Neuronal stem cell (in vitro differentiated cells): ENCODE results near the gene NUMA1.

Source experiments
- DNase-seq: peaks from one replicate; pipeline ENCODE4 v3.0.0-alpha.2; 2013; ENCODE audit warnings: low spot score
- H2AFZ ChIP-seq: one replicate; pipeline ENCODE4 v1.6.1; 2013; ENCODE audit warnings: mild to moderate bottlenecking, low read length, inconsistent platforms
- H2AK5ac ChIP-seq: 2 replicates; pipeline ENCODE4 v1.6.1; 2013; ENCODE audit warnings: low read depth, mild to moderate bottlenecking, inconsistent platforms, low read length, moderate library complexity, mixed read lengths
- H2BK120ac ChIP-seq: 2 replicates; pipeline ENCODE4 v1.6.1; 2013; ENCODE audit warnings: low read depth, mild to moderate bottlenecking, inconsistent platforms, low read length, moderate library complexity, mixed read lengths
- H2BK12ac ChIP-seq: one replicate; pipeline ENCODE4 v1.6.1; 2013; ENCODE audit warnings: low read length, inconsistent platforms
- H2BK15ac ChIP-seq: 2 replicates; pipeline ENCODE4 v1.6.1; 2013; ENCODE audit warnings: mild to moderate bottlenecking, low read length, inconsistent platforms, mixed read lengths
- H2BK5ac ChIP-seq: one replicate; pipeline ENCODE4 v1.6.1; 2013; ENCODE audit warnings: inconsistent platforms, mild to moderate bottlenecking, low read length, moderate library complexity
- H3K14ac ChIP-seq: one replicate; pipeline ENCODE4 v1.6.1; 2013; ENCODE audit warnings: low read length, inconsistent platforms
- H3K18ac ChIP-seq: 2 replicates; pipeline ENCODE4 v1.6.1; 2013; ENCODE audit warnings: low read length, inconsistent platforms
- H3K23ac ChIP-seq: 2 replicates; pipeline ENCODE4 v1.6.1; 2013; ENCODE audit warnings: low read depth, mild to moderate bottlenecking, mixed read lengths, low read length, inconsistent platforms; ENCODE audit not compliant: poor library complexity
- H3K27ac ChIP-seq: replicated peaks from 3 replicates; pipeline ENCODE4 v1.5.1; 2013; ENCODE audit warnings: low read length, inconsistent platforms
- H3K27me3 ChIP-seq, 3 experiments: 2 replicates each; pipeline ENCODE4 v1.6.1; 2013; ENCODE audit warnings: low read length in 3 of 3, mild to moderate bottlenecking in 2 of 3, inconsistent platforms in 1 of 3, low read depth in 1 of 3, mixed read lengths in 1 of 3, moderate library complexity in 1 of 3; ENCODE audit not compliant: control insufficient read depth in 3 of 3, insufficient read depth in 3 of 3
- H3K36me3 ChIP-seq, 2 donors: replicated peaks in 1 of 2; 2 replicates each; pipeline ENCODE4 v1.6.1; 2013; ENCODE audit warnings: low read length in 2 of 2; ENCODE audit not compliant: control insufficient read depth in 2 of 2, insufficient read depth in 2 of 2
- H3K4ac ChIP-seq: 2 replicates; pipeline ENCODE4 v1.6.1; 2013; ENCODE audit warnings: inconsistent platforms, mild to moderate bottlenecking, low read length, moderate library complexity
- H3K4me1 ChIP-seq, 2 donors: 1 replicate in 1 of 2; 2 replicates in 1 of 2; pipeline ENCODE4 v1.6.1; 2013; ENCODE audit warnings: low read length in 2 of 2, low read depth in 1 of 2; ENCODE audit not compliant: control insufficient read depth in 2 of 2, insufficient read depth in 1 of 2
- H3K4me2 ChIP-seq: one replicate; pipeline ENCODE4 v1.6.1; 2013; ENCODE audit warnings: mild to moderate bottlenecking, low read length, inconsistent platforms; ENCODE audit not compliant: insufficient read depth, poor library complexity, severe bottlenecking
- H3K4me3 ChIP-seq, 2 donors: 2 replicates each; pipeline ENCODE4 v1.5.1; 2013; ENCODE audit warnings: low read length in 2 of 2, mild to moderate bottlenecking in 2 of 2, inconsistent platforms in 1 of 2, moderate library complexity in 1 of 2
- H3K79me1 ChIP-seq: one replicate; pipeline ENCODE4 v1.6.1; 2013; ENCODE audit warnings: low read depth, mild to moderate bottlenecking, inconsistent platforms, low read length, moderate library complexity
- H3K9ac ChIP-seq: one replicate; pipeline ENCODE4 v1.6.1; 2013; ENCODE audit warnings: mild to moderate bottlenecking, low read depth, low read length, inconsistent platforms; ENCODE audit not compliant: poor library complexity
- H3K9me3 ChIP-seq, 2 donors: replicated peaks in 1 of 2; 2 replicates each; pipeline versions ENCODE3 to v1.6.1; 2013; ENCODE audit warnings: low read length in 2 of 2, mild to moderate bottlenecking in 2 of 2, inconsistent platforms in 1 of 2, low read depth in 1 of 2, mixed read lengths in 1 of 2, moderate library complexity in 1 of 2; ENCODE audit not compliant: control insufficient read depth in 2 of 2, insufficient read depth in 1 of 2
- H4K8ac ChIP-seq: one replicate; pipeline ENCODE4 v1.6.1; 2013; ENCODE audit warnings: low read depth, mild to moderate bottlenecking, inconsistent platforms, low read length, moderate library complexity
- H4K91ac ChIP-seq: one replicate; pipeline ENCODE4 v1.6.1; 2013; ENCODE audit warnings: low read length, low read depth, mild to moderate bottlenecking, inconsistent platforms; ENCODE audit not compliant: poor library complexity
- WGBS, 2 donors: extraction: QIAGEN DNeasy Blood & Tissue Kit; methylation state at CpG; one replicate each; pipeline ENCODE4 v1.1.7; 2013; ENCODE audit warnings: missing lambda C conversion rate in 2 of 2, mixed read lengths in 1 of 2; ENCODE audit not compliant: insufficient read length in 2 of 2, insufficient replicate concordance in 1 of 2; ENCODE audit errors: extremely low coverage in 2 of 2; 5-methylcytosine and 5-hydroxymethylcytosine counted together

NUMA1 gene

GRCh38 chr11:72070491-72070890 lies 9.9 kb downstream of the NUMA1 start:
- Histone ChIP-seq H2BK5ac (no peak overlapping the region), H2BK120ac (no peak overlapping the region), H3K23ac (no peak overlapping the region), H4K91ac (no peak overlapping the region), H2AK5ac (no peak overlapping the region), H3K18ac (no peak overlapping the region), H3K9me3 (no peaks in the 10 kb centered on the region), H3K27ac (no peak overlapping the region), H3K79me1 (peaks cover 11% of the 10 kb centered on the region), H3K36me3 (peaks cover 6 to 48% of the 10 kb centered on the region in 2 donors), H3K4me3 (no peak overlapping the region), H3K4me2 (no peak overlapping the region), H3K14ac (no peak overlapping the region), H2BK12ac (no peak overlapping the region), H3K9ac (no peak overlapping the region), H3K4ac (no peak overlapping the region), H4K8ac (no peak overlapping the region), H3K27me3 (no peaks in the 10 kb centered on the region), H2BK15ac (no peak overlapping the region), H3K4me1 (peaks cover 12 to 20% of the 10 kb centered on the region in 2 donors), H2AFZ (no peak overlapping the region)
- no CpG with 5 or more reads among the region's 7 CpGs for WGBS, 2 donors
- no peak for DNase-seq

- Histone ChIP-seq H3K23ac (no peak overlapping the region), H3K4me3 (no peak overlapping the region), H4K91ac (no peak overlapping the region), H2BK15ac (no peak overlapping the region), H3K27ac (no peak overlapping the region), H3K79me1 (peaks cover 10% of the 10 kb centered on the region), H3K4me2 (no peak overlapping the region), H2BK12ac (no peak overlapping the region), H3K18ac (no peak overlapping the region), H3K9ac (no peak overlapping the region), H2AK5ac (no peak overlapping the region), H3K14ac (no peak overlapping the region), H3K27me3 (no peaks in the 10 kb centered on the region), H2BK120ac (no peak overlapping the region), H4K8ac (no peak overlapping the region), H3K36me3 (peaks cover 6 to 50% of the 10 kb centered on the region in 2 donors), H2AFZ (no peak overlapping the region), H3K4me1 (peaks cover 12 to 20% of the 10 kb centered on the region in 2 donors), H2BK5ac (no peak overlapping the region), H3K9me3 (no peaks in the 10 kb centered on the region), H3K4ac (no peak overlapping the region)
- WGBS, 2 donors, result no CpG with 5 or more reads among the region's 2 CpGs
- no peak for DNase-seq
These were observed 10.5 kb downstream of the NUMA1 start for GRCh38 chr11:72069787-72070251.

- peaks cover 10% of the 10 kb centered on the region for H3K79me1 ChIP-seq
- no peak overlapping the region for H2AFZ ChIP-seq
- H3K36me3 ChIP-seq, result peaks cover 6 to 52% of the 10 kb centered on the region in 2 donors
- no peaks in the 10 kb centered on the region for H3K9me3 ChIP-seq
- H4K8ac ChIP-seq, result no peak overlapping the region
- H3K27ac ChIP-seq, result no peak overlapping the region
- H3K14ac ChIP-seq, result no peak overlapping the region
- H3K23ac ChIP-seq, result no peak overlapping the region
- no peaks in the 10 kb centered on the region for H3K27me3 ChIP-seq
- DNase-seq, result no peak
- no peak overlapping the region for H3K9ac ChIP-seq
- H2BK5ac ChIP-seq, result no peak overlapping the region
- H3K4me1 ChIP-seq, result peaks cover 12 to 20% of the 10 kb centered on the region in 2 donors
- no peak overlapping the region for H3K4ac ChIP-seq
- no peak overlapping the region for H2AK5ac ChIP-seq
- H3K4me2 ChIP-seq, result no peak overlapping the region
- H4K91ac ChIP-seq, result no peak overlapping the region
- H2BK12ac ChIP-seq, result no peak overlapping the region
- no peak overlapping the region for H2BK120ac ChIP-seq
- no peak overlapping the region for H2BK15ac ChIP-seq
- H3K18ac ChIP-seq, result no peak overlapping the region
- no peak overlapping the region for H3K4me3 ChIP-seq
These were observed 11.1 kb downstream of the NUMA1 start for GRCh38 chr11:72069200-72069599.

GRCh38 chr11:72067676-72068075 lies 12.7 kb downstream of the NUMA1 start:
- H2AK5ac ChIP-seq, result no peak overlapping the region
- H3K27ac ChIP-seq, result no peak overlapping the region
- no peaks in the 10 kb centered on the region for H3K27me3 ChIP-seq
- no peak for DNase-seq
- H3K14ac ChIP-seq, result no peak overlapping the region
- no peak overlapping the region for H3K23ac ChIP-seq
- no peak overlapping the region for H3K4me3 ChIP-seq
- H4K8ac ChIP-seq, result no peak overlapping the region
- H3K4me2 ChIP-seq, result no peak overlapping the region
- H3K4ac ChIP-seq, result no peak overlapping the region
- H2BK12ac ChIP-seq, result no peak overlapping the region
- H3K9ac ChIP-seq, result no peak overlapping the region
- no peaks in the 10 kb centered on the region for H3K9me3 ChIP-seq
- no peak overlapping the region for H2AFZ ChIP-seq
- H3K79me1 ChIP-seq, result peaks cover 8% of the 10 kb centered on the region
- no peak overlapping the region for H2BK5ac ChIP-seq
- H2BK15ac ChIP-seq, result no peak overlapping the region
- H4K91ac ChIP-seq, result no peak overlapping the region
- H3K36me3 ChIP-seq, result peaks cover 6 to 61% of the 10 kb centered on the region in 2 donors
- H3K18ac ChIP-seq, result no peak overlapping the region
- peaks cover 12 to 20% of the 10 kb centered on the region in 2 donors for H3K4me1 ChIP-seq
- no peak overlapping the region for H2BK120ac ChIP-seq
